Omental fat pad (tissue), 4 donors: ENCODE data around the gene SLC4A11. TPM values are rescaled to one million over a fixed set of nuclear protein-coding genes. Genes with fewer than 3 reads are reported as not detected.

Experiments used
- ATAC-seq: fragments of 150-250 bp; one replicate; pipeline ENCODE4 v1.9.1; 2016; ENCODE audit warnings: mild to moderate bottlenecking, moderate library complexity; ENCODE audit not compliant: low FRiP score
- DNase-seq: peaks from one replicate; pipeline ENCODE4 v3.0.0-alpha.2; 2019; ENCODE audit warnings: low spot score
- total RNA-seq, 4 donors: library from RNA; depleted of rRNA; stranded (reverse); fragments of >200 nt; gene quantifications; one replicate each; pipeline ENCODE4 v1.1.0, GENCODE V29; 2016
- TF ChIP-seq, protein P1 (sequence below), 3 donors: fragments of 450-650 bp; IDR thresholded peaks; one replicate each; pipeline ENCODE4 v1.5.1; 2016 to 2017; ENCODE audit warnings: antibody characterized with exemption in 3 of 3, mild to moderate bottlenecking in 3 of 3, moderate library complexity in 2 of 3

The SLC4A11 gene
- total RNA-seq, 4 donors from 2014 or later = 0.74 to 1.7 (median 0.95) TPM

GRCh38 chr20:3246682-3247081, 7.7 kb upstream of the SLC4A11 start:
- no peak for DNase-seq
- ATAC-seq = no peak
- TF ChIP-seq, protein P1, sequence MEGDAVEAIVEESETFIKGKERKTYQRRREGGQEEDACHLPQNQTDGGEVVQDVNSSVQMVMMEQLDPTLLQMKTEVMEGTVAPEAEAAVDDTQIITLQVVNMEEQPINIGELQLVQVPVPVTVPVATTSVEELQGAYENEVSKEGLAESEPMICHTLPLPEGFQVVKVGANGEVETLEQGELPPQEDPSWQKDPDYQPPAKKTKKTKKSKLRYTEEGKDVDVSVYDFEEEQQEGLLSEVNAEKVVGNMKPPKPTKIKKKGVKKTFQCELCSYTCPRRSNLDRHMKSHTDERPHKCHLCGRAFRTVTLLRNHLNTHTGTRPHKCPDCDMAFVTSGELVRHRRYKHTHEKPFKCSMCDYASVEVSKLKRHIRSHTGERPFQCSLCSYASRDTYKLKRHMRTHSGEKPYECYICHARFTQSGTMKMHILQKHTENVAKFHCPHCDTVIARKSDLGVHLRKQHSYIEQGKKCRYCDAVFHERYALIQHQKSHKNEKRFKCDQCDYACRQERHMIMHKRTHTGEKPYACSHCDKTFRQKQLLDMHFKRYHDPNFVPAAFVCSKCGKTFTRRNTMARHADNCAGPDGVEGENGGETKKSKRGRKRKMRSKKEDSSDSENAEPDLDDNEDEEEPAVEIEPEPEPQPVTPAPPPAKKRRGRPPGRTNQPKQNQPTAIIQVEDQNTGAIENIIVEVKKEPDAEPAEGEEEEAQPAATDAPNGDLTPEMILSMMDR (IDR thresholded peaks at IDR 0.05) = no peak

- TF ChIP-seq, protein P1 (IDR thresholded peaks at IDR 0.05) = no peak
- ATAC-seq = no peak
- no peak for DNase-seq
Measured at GRCh38 chr20:3245711-3246110, 6.7 kb upstream of the SLC4A11 start.

- no peak for ATAC-seq
- TF ChIP-seq, protein P1 (IDR thresholded peaks at IDR 0.05) = no peak
- no peak for DNase-seq
Measured at GRCh38 chr20:3245156-3245555, 6.2 kb upstream of the SLC4A11 start.

GRCh38 chr20:3244613-3245012, 5.6 kb upstream of the SLC4A11 start:
- TF ChIP-seq, protein P1 (IDR thresholded peaks at IDR 0.05) = no peak
- no peak for ATAC-seq
- DNase-seq = no peak

DNA sequence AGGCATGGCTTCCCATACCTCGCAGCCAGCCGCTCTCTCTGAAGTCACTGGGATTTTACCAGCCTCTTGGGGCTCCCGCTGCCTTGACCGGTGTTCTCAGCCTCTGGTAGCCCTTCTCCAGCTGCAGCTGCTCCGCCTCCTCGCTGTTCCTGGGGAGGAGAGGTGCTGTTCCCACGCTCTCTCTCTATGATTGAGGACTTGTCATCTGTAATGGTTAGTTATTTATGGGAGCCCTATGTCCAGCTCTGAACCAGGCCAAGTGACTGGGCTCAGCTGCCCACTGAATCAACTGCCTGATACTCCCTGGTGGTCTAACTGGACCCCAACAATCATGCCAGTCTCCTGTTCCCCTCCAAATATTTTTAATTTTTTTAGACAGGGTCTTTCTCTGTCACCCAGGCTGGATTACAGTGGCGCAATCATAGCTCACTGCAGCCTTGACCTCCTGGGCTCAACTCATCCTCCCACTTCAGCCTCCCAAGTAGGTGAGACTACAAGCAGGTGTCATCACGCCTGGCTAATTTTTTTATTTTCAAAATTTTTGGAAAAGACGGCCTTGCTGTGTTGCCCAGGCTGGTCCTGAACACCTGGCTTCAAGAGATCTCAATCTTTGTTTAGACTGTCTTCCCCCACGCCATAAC, 4.8 kb upstream of the SLC4A11 start:
- TF ChIP-seq, protein P1 (IDR thresholded peaks at IDR 0.05) = no peak
- ATAC-seq (no peak), DNase-seq (no peak)

GRCh38 chr20:3242172-3242692, 3.2 kb upstream of the SLC4A11 start:
- no peak for ATAC-seq
- no peak for DNase-seq
- TF ChIP-seq, protein P1 (IDR thresholded peaks at IDR 0.05) = no peak

DNA sequence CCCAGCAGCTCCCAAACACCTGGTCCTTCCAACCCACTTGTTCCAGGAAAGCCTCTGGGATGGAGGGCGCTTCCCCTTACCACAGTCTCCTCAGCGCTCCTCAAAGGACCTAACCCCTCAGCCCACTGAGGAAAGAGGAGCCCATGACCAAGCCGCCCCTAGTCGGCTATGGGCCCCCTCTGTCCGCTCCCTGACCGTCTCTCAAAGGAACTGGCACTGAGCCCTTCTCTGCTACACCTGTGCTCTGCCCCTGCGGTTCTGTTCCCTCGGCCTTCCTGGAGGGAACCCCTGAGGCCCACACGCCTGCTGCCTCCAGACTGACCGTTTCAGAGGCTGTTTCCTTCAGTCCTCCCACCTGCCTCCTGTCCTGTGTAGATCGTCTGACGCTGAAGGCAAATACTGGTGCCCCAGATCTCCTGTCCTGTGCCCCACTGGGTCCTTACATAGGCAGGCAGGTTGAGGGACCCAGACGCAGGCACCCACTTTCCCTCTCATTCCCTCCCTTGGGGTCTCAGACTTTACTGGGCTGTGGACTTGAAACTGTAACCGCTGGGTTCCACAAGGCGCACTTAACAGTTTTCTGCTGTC, 1.9 kb upstream of the SLC4A11 start:
- TF ChIP-seq, protein P1 (IDR thresholded peaks at IDR 0.05) = no peak
- DNase-seq (no peak), ATAC-seq (no peak)
